Stimulated activated CD8-positive, alpha-beta memory T cell treated with anti-CD3 and anti-CD28 coated beads, Interleukin-2, amount 100 ng/mL, for 48 hours (primary cell): ENCODE data around the gene CORO2B.

Experiments
- DNase-seq, 2 donors: peaks; one replicate each; pipeline ENCODE4 v3.0.0-alpha.2; 2020; ENCODE audit warnings: low read depth in 2 of 2

The CORO2B gene

GRCh38 chr15:68554721-68555678, 23.8 kb upstream of the CORO2B start:
- no peak for DNase-seq

GRCh38 chr15:68555679-68556037, 23.1 kb upstream of the CORO2B start:
- no peak for DNase-seq

GRCh38 chr15:68556139-68556990, 22.4 kb upstream of the CORO2B start:
- DNase-seq = no peak

GRCh38 chr15:68557469-68558317, 21.1 kb upstream of the CORO2B start:
- no peak for DNase-seq

GRCh38 chr15:68558318-68559305, 20.2 kb upstream of the CORO2B start:
- DNase-seq = no peak

GRCh38 chr15:68559345-68560310, 19.2 kb upstream of the CORO2B start:
- DNase-seq = peak; percentile 51 to 67

- no peak for DNase-seq
Observed at GRCh38 chr15:68560501-68561113, 18.2 kb upstream of the CORO2B start.

GRCh38 chr15:68561171-68561900, 17.5 kb upstream of the CORO2B start:
- no peak for DNase-seq

- no peak for DNase-seq
Observed at GRCh38 chr15:68561901-68562300, 16.9 kb upstream of the CORO2B start.

GRCh38 chr15:68564173-68564572, 14.6 kb upstream of the CORO2B start:
- DNase-seq = no peak

- no peak for DNase-seq
Observed at GRCh38 chr15:68565234-68565633, 13.6 kb upstream of the CORO2B start.

- DNase-seq = no peak
Observed at GRCh38 chr15:68565726-68566125, 13.1 kb upstream of the CORO2B start.

GRCh38 chr15:68566377-68566954, 12.3 kb upstream of the CORO2B start:
- no peak for DNase-seq

GRCh38 chr15:68567345-68567744, 11.4 kb upstream of the CORO2B start:
- no peak for DNase-seq

GRCh38 chr15:68570974-68571373, 7.8 kb upstream of the CORO2B start:
- DNase-seq = no peak

GRCh38 chr15:68571582-68571981, 7.2 kb upstream of the CORO2B start:
- no peak for DNase-seq

- DNase-seq = no peak
Observed at GRCh38 chr15:68572309-68572708, 6.5 kb upstream of the CORO2B start.

- no peak for DNase-seq
Observed at GRCh38 chr15:68572921-68573320, 5.9 kb upstream of the CORO2B start.
